DND-41 (cell line): Measurements from ENCODE around the gene GPX3.

Experiments used
- ATAC-seq: fragments of 200-7000 bp; cut with Tn5 transposase; 3 replicates; pipeline ENCODE4 v1.9.1; 2021; ENCODE audit warnings: low read depth; ENCODE audit not compliant: insufficient read depth
- DNase-seq: peaks from one replicate; pipeline ENCODE4 v3.0.0-alpha.2; 2020
- H2AFZ ChIP-seq: 2 replicates; pipeline ENCODE4 v1.6.0; 2012; ENCODE audit warnings: low read depth, low read length
- H3K27ac ChIP-seq: 2 replicates; pipeline ENCODE4 v1.5.1; 2012; ENCODE audit warnings: low read length, inconsistent platforms
- H3K27me3 ChIP-seq: fragments of 200-600 bp; sonication (generic); 2 replicates; pipeline ENCODE4 v1.6.0; 2012; ENCODE audit warnings: low read length, mild to moderate bottlenecking, inconsistent platforms; ENCODE audit not compliant: insufficient read depth, poor library complexity
- H3K36me3 ChIP-seq: 2 replicates; pipeline ENCODE4 v1.5.1; 2012; ENCODE audit warnings: low read length, inconsistent platforms; ENCODE audit not compliant: insufficient read depth
- H3K4me1 ChIP-seq: 2 replicates; pipeline ENCODE4 v1.5.1; 2012; ENCODE audit warnings: mild to moderate bottlenecking, low read length; ENCODE audit not compliant: insufficient read depth
- H3K4me2 ChIP-seq: 2 replicates; pipeline ENCODE4 v1.6.0; 2012; ENCODE audit warnings: mild to moderate bottlenecking, moderate library complexity, low read length, inconsistent platforms; ENCODE audit not compliant: insufficient read depth
- H3K4me3 ChIP-seq, 2 experiments: fragments of 200-600 bp in 1 of 2; shearing (Covaris generic) in 1 of 2; 2 replicates each; pipeline ENCODE4 v1.5.1; 2012 to 2016; ENCODE audit warnings: inconsistent platforms in 2 of 2, low read length in 2 of 2, mild to moderate bottlenecking in 2 of 2, low read depth in 1 of 2, moderate library complexity in 1 of 2
- H3K79me2 ChIP-seq: 2 replicates; pipeline ENCODE4 v1.6.0; 2012; ENCODE audit warnings: low read length, inconsistent platforms; ENCODE audit not compliant: insufficient read depth
- H3K9ac ChIP-seq: 2 replicates; pipeline ENCODE4 v1.6.0; 2012; ENCODE audit warnings: low read depth, mild to moderate bottlenecking, inconsistent platforms, low read length, moderate library complexity
- H3K9me3 ChIP-seq: 2 replicates; pipeline ENCODE4 v1.5.1; 2012; ENCODE audit warnings: low read length, moderate library complexity, mild to moderate bottlenecking, inconsistent platforms; ENCODE audit not compliant: insufficient read depth, severe bottlenecking
- H4K20me1 ChIP-seq: 2 replicates; pipeline ENCODE4 v1.6.0; 2012; ENCODE audit warnings: low read length; ENCODE audit not compliant: insufficient read depth
- CTCF ChIP-seq: IDR thresholded peaks from 2 replicates; pipeline ENCODE4 v1.5.1; 2012; ENCODE audit warnings: borderline replicate concordance, low read length, moderate library complexity, mild to moderate bottlenecking; ENCODE audit not compliant: poor library complexity, severe bottlenecking; ENCODE audit errors: extremely low read depth
- EZH2 ChIP-seq: IDR thresholded peaks from 3 replicates; pipeline ENCODE4 v1.6.1; 2012; ENCODE audit warnings: borderline replicate concordance, low read depth, mild to moderate bottlenecking, moderate library complexity, low read length, inconsistent platforms; ENCODE audit not compliant: severe bottlenecking

The GPX3 gene

GRCh38 chr5:151038801-151039238 lies 18.4 kb downstream of the GPX3 start:
- ATAC-seq (no peak), DNase-seq (no peak)
- H3K27me3 ChIP-seq: no peaks in the 10 kb centered on the region
- no peak overlapping the region for H3K4me2 ChIP-seq
- no peaks in the 10 kb centered on the region for H4K20me1 ChIP-seq
- no peaks in the 10 kb centered on the region for H3K9me3 ChIP-seq
- no peak overlapping the region for H2AFZ ChIP-seq
- H3K79me2 ChIP-seq: no peaks in the 10 kb centered on the region
- H3K4me1 ChIP-seq: no peaks in the 10 kb centered on the region
- no peak overlapping the region for H3K27ac ChIP-seq
- TF ChIP-seq CTCF: no peak
- TF ChIP-seq EZH2: no peak
- H3K4me3 ChIP-seq: no peak overlapping the region
- H3K9ac ChIP-seq: no peak overlapping the region
- H3K36me3 ChIP-seq: peaks cover 95% of the 10 kb centered on the region

- H2AFZ ChIP-seq: no peak overlapping the region
- no peak overlapping the region for H3K27ac ChIP-seq
- peaks cover 90% of the 10 kb centered on the region for H3K36me3 ChIP-seq
- H4K20me1 ChIP-seq: no peaks in the 10 kb centered on the region
- no peak overlapping the region for H3K4me2 ChIP-seq
- H3K9me3 ChIP-seq: no peaks in the 10 kb centered on the region
- TF ChIP-seq CTCF: no peak
- TF ChIP-seq EZH2: no peak
- no peak overlapping the region for H3K9ac ChIP-seq
- H3K4me3 ChIP-seq: no peak overlapping the region
- ATAC-seq (no peak), DNase-seq (no peak)
- H3K27me3 ChIP-seq: no peaks in the 10 kb centered on the region
- no peaks in the 10 kb centered on the region for H3K4me1 ChIP-seq
- H3K79me2 ChIP-seq: no peaks in the 10 kb centered on the region
These were observed 19.3 kb downstream of the GPX3 start for GRCh38 chr5:151039665-151040064.

GRCh38 chr5:151040211-151040747 lies 19.9 kb downstream of the GPX3 start:
- no peaks in the 10 kb centered on the region for H4K20me1 ChIP-seq
- H3K9me3 ChIP-seq: no peaks in the 10 kb centered on the region
- H2AFZ ChIP-seq: no peak overlapping the region
- no peak overlapping the region for H3K9ac ChIP-seq
- H3K36me3 ChIP-seq: peaks cover 86% of the 10 kb centered on the region
- no peaks in the 10 kb centered on the region for H3K27me3 ChIP-seq
- no peak overlapping the region for H3K4me2 ChIP-seq
- H3K79me2 ChIP-seq: no peaks in the 10 kb centered on the region
- ATAC-seq: no peak
- H3K4me1 ChIP-seq: no peaks in the 10 kb centered on the region
- no peak for TF ChIP-seq CTCF
- TF ChIP-seq EZH2: no peak
- no peak for DNase-seq
- H3K27ac ChIP-seq: no peak overlapping the region
- H3K4me3 ChIP-seq: no peak overlapping the region
